ENCODE measurements around the gene PELI1. TPM values are rescaled to one million over a fixed set of nuclear protein-coding genes. Genes with fewer than 3 reads are reported as not detected.

Gene PELI1
- total and polyA plus RNA-seq, 2 of the 8 experiments (the other 6 are each of a cell fraction or from before 2014, with no cell fraction given), result 21.8 to 57.1 TPM

DNA sequence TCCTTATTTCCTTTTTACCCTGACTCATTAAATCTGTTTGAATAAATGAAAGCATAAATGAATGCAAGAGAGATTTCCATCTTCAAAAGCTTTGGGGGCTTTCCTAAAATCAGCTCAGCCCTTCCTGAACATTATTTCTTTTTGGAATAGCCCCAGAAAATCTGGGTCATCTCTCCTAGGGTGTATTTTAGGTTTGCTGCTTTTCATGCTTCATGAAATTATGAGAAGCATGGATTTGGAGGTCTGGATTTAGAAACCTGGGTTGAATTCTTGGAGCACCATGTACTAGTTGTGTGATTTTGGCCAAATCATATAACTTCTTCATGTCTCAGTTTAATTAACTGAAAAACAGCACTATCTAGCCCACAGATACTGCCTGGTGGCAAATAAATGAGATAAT lies 24.0 kb upstream of the PELI1 start:
- H2AK5ac ChIP-seq (ENCODE audit: low read depth, low read length), result no peak overlapping the region
- H3K23ac ChIP-seq (ENCODE audit: insufficient read length), result no peak overlapping the region
- H2BK12ac ChIP-seq (ENCODE audit: low read depth, low read length), result no peak overlapping the region
- no peak overlapping the region for H2AFZ ChIP-seq (ENCODE audit: low read length)
- H3K27me3 ChIP-seq (replicated peaks in 1 of 4; ENCODE audit: control insufficient read depth in 3 of 4, extremely low read depth in 1 of 4, insufficient read depth in 3 of 4, low read length in 3 of 4), result peaks cover 0 to 1% (median 0%) of the 10 kb centered on the region in 4 experiments; a peak in 1 of 7 replicates
- peaks cover 0 to under 1% (median 0%) of the 10 kb centered on the region in 4 experiments; a peak in 1 of 7 replicates for H3K4me1 ChIP-seq (replicated peaks in 1 of 4; ENCODE audit: control insufficient read depth in 3 of 4, insufficient read depth in 4 of 4, low read length in 3 of 4)
- no peak overlapping the region for H4K91ac ChIP-seq (replicated peaks; ENCODE audit: insufficient read length, low read length)
- H3K56ac ChIP-seq (replicated peaks; ENCODE audit: insufficient read length, low read depth, low read length), result no peak overlapping the region
- H3K9me3 ChIP-seq (ENCODE audit: insufficient read depth in 2 of 2, low read depth in 1 of 2, low read length in 1 of 2), result no peaks in the 10 kb centered on the region
- DNase-seq (ENCODE audit: low read depth in 1 of 2, low spot score in 2 of 2), result no peak
- H3K14ac ChIP-seq (ENCODE audit: insufficient read length), result no peak overlapping the region
- H4K8ac ChIP-seq (ENCODE audit: extremely low read depth, insufficient read depth, low read length), result no peak overlapping the region
- no peak overlapping the region for H2BK15ac ChIP-seq (ENCODE audit: low read length)
- CTCF ChIA-PET (ENCODE audit: partially characterized antibody), result interaction anchor here (1.0 to 1.5 kb wide), 3 partner anchors 12 to 51 kb away, joined by 3 to 4 read pairs (median 3); no protein-coding TSS in a partner anchor
- H3K4me3 ChIP-seq (ENCODE audit: extremely low read depth in 1 of 4, insufficient read depth in 2 of 4, low read depth in 3 of 4, low read length in 4 of 4), result no peak overlapping the region
- H3K18ac ChIP-seq (ENCODE audit: extremely low read depth, low read length), result no peak overlapping the region
- H3K36me3 ChIP-seq (ENCODE audit: control insufficient read depth in 2 of 4, insufficient read depth in 4 of 4, low read length in 3 of 4), result no peaks in the 10 kb centered on the region
- H3K9ac ChIP-seq (replicated peaks in 1 of 4; ENCODE audit: extremely low read depth in 1 of 4, low read depth in 3 of 4, low read length in 3 of 4), result no peak overlapping the region
- POLR2A ChIA-PET (ENCODE audit: partially characterized antibody), result no interaction called here
- no peak overlapping the region for H2BK120ac ChIP-seq (replicated peaks; ENCODE audit: low read depth, low read length)
- no peak overlapping the region for H2BK20ac ChIP-seq (ENCODE audit: low read length)
- no peak overlapping the region for H3K4ac ChIP-seq (replicated peaks; ENCODE audit: insufficient read length, low read depth, low read length)
- no peak overlapping the region for H4K5ac ChIP-seq (ENCODE audit: insufficient read length, low read depth, low read length)
- H2BK5ac ChIP-seq (ENCODE audit: low read depth, low read length), result no peak overlapping the region
- no peaks in the 10 kb centered on the region for H4K20me1 ChIP-seq (replicated peaks in 1 of 2; ENCODE audit: control insufficient read depth in 1 of 2, insufficient read depth in 2 of 2, low read length in 2 of 2)
- no peak for FAIRE-seq
- no peaks in the 10 kb centered on the region for H3K79me1 ChIP-seq (ENCODE audit: low read depth, low read length)
- TF ChIP-seq NRF1 (IDR thresholded peaks at IDR 0.05; ENCODE audit: low read depth, low read length), result no peak
- no peak for TF ChIP-seq CHD1 (IDR thresholded peaks at IDR 0.05; ENCODE audit: low read depth, low read length)
- TF ChIP-seq TAF1 (IDR thresholded peaks at IDR 0.05; ENCODE audit: low read depth, low read length), result no peak
- TF ChIP-seq POU5F1 (IDR thresholded peaks at IDR 0.05; ENCODE audit: low read depth, low read length), result no peak
- TF ChIP-seq RXRA (IDR thresholded peaks at IDR 0.05; ENCODE audit: insufficient read depth, low read depth, low read length), result no peak
- no peak for TF ChIP-seq ZNF274 (IDR thresholded peaks at IDR 0.05; ENCODE audit: borderline replicate concordance, extremely low read depth, low read length)
- TF ChIP-seq CBX5 (IDR thresholded peaks at IDR 0.05; ENCODE audit: low read depth, low read length), result no peak
- no peak for TF ChIP-seq CEBPB (IDR thresholded peaks at IDR 0.05; ENCODE audit: low read depth, low read length)
- TF ChIP-seq, protein P1, sequence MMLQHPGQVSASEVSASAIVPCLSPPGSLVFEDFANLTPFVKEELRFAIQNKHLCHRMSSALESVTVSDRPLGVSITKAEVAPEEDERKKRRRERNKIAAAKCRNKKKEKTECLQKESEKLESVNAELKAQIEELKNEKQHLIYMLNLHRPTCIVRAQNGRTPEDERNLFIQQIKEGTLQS (IDR thresholded peaks at IDR 0.05; ENCODE audit: insufficient read depth, low read depth, low read length), result no peak
- no peak for TF ChIP-seq EP300 (IDR thresholded peaks at IDR 0.05; ENCODE audit: borderline replicate concordance in 1 of 2, low read depth in 2 of 2, low read length in 2 of 2)
- TF ChIP-seq, protein P2, sequence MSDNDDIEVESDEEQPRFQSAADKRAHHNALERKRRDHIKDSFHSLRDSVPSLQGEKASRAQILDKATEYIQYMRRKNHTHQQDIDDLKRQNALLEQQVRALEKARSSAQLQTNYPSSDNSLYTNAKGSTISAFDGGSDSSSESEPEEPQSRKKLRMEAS (IDR thresholded peaks at IDR 0.05), result no peak
- TF ChIP-seq SRF (IDR thresholded peaks at IDR 0.05; ENCODE audit: low read depth, low read length), result no peak
- no peak for TF ChIP-seq GABPA (IDR thresholded peaks at IDR 0.05; ENCODE audit: borderline replicate concordance, insufficient read depth, low read length)
- H3K4me2 ChIP-seq (ENCODE audit: insufficient read depth in 1 of 2, low read depth in 2 of 2, low read length in 2 of 2), result no peak overlapping the region
- H3K27ac ChIP-seq (ENCODE audit: low read depth, low read length), result no peak overlapping the region
- no peaks in the 10 kb centered on the region for H3K23me2 ChIP-seq (ENCODE audit: low read depth, low read length)
- H3K79me2 ChIP-seq (ENCODE audit: control insufficient read depth in 1 of 2, insufficient read depth in 2 of 2, low read length in 2 of 2), result no peaks in the 10 kb centered on the region
